ENCODE measurements around the gene CADM2. TPM values are rescaled to one million over a fixed set of nuclear protein-coding genes. Genes with fewer than 3 reads are reported as not detected.

Gene CADM2
- total RNA-seq, 1 donor from 2014 or later: 4.4 TPM

DNA sequence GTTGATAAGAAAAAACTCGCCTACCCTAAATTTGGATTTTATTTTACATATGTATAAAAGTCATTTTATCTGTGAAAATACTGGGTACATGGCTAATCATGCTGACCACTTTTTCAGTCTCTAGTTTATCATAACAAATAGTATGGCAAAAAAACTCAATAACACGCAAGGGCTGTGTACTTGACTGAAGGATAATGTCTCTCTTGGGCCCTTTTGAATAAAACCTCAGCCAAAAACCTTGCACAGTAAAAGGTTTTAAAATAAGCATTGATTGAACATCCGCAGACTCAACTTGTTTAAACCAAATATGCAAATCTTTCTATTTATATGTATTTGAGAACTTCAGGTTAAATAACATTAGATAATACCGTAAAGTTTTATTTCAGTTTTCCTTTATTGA, 285.3 kb downstream of the CADM2 start:
- H3K4me1 Mint-ChIP-seq (ENCODE audit: low read depth): no peaks in the 10 kb centered on the region
- TF ChIP-seq, protein P1, sequence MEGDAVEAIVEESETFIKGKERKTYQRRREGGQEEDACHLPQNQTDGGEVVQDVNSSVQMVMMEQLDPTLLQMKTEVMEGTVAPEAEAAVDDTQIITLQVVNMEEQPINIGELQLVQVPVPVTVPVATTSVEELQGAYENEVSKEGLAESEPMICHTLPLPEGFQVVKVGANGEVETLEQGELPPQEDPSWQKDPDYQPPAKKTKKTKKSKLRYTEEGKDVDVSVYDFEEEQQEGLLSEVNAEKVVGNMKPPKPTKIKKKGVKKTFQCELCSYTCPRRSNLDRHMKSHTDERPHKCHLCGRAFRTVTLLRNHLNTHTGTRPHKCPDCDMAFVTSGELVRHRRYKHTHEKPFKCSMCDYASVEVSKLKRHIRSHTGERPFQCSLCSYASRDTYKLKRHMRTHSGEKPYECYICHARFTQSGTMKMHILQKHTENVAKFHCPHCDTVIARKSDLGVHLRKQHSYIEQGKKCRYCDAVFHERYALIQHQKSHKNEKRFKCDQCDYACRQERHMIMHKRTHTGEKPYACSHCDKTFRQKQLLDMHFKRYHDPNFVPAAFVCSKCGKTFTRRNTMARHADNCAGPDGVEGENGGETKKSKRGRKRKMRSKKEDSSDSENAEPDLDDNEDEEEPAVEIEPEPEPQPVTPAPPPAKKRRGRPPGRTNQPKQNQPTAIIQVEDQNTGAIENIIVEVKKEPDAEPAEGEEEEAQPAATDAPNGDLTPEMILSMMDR (IDR thresholded peaks at IDR 0.05; ENCODE audit: unreplicated experiment): no peak
- H3K4me3 Mint-ChIP-seq (ENCODE audit: low read depth): no peak overlapping the region
- DNase-seq (ENCODE audit: low spot score, unreplicated experiment): no peak
- no peaks in the 10 kb centered on the region for H3K9me3 Mint-ChIP-seq (ENCODE audit: low read depth)
- no peaks in the 10 kb centered on the region for H3K36me3 Mint-ChIP-seq (ENCODE audit: insufficient read depth)
- H3K27ac Mint-ChIP-seq: no peak overlapping the region
- no peaks in the 10 kb centered on the region for H3K27me3 Mint-ChIP-seq

DNA sequence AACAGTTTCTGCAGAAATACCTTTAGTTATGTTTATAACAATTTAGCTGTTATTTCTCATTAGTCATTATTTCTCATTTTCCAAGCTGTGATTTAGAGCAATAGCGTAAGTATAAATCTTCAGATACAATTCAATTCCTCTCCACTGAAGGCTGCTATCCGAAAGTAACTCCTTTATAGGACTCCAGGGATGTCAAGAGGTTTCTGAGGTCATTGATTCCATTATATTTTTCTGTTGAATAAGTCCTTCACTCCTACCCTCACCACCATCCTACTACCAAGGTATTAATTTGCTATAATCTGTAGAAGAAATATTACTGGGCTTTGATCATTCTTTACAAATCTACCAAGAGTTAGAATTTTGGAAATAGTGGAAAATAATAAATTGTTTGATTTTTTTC, 285.7 kb downstream of the CADM2 start:
- no peaks in the 10 kb centered on the region for H3K36me3 Mint-ChIP-seq (ENCODE audit: insufficient read depth)
- TF ChIP-seq, protein P1 (IDR thresholded peaks at IDR 0.05; ENCODE audit: unreplicated experiment): no peak
- no peak overlapping the region for H3K4me3 Mint-ChIP-seq (ENCODE audit: low read depth)
- no peaks in the 10 kb centered on the region for H3K27me3 Mint-ChIP-seq
- no peaks in the 10 kb centered on the region for H3K9me3 Mint-ChIP-seq (ENCODE audit: low read depth)
- H3K4me1 Mint-ChIP-seq (ENCODE audit: low read depth): no peaks in the 10 kb centered on the region
- no peak for DNase-seq (ENCODE audit: low spot score, unreplicated experiment)
- H3K27ac Mint-ChIP-seq: no peak overlapping the region

DNA sequence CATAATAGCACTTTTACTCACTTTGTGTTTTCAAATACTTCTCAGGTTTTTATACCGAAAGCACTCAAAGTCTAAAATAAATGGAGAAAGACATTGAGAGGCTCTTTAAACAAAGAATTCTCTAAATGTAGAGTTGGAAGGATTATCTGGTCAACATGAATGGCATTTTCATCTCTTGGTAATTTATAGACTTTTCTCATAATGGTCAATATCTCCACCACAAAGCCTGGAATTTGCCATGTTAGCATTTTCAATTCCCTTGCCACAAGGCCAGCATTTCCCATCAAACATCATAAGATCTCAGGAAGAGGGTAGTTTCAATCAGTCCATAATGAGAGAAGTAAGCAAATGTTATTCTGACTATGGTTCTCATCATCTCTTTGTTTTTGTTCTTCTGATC, 293.0 kb downstream of the CADM2 start:
- no peaks in the 10 kb centered on the region for H3K4me1 Mint-ChIP-seq (ENCODE audit: low read depth)
- no peak overlapping the region for H3K4me3 Mint-ChIP-seq (ENCODE audit: low read depth)
- DNase-seq (ENCODE audit: low spot score, unreplicated experiment): no peak
- TF ChIP-seq, protein P1 (IDR thresholded peaks at IDR 0.05; ENCODE audit: unreplicated experiment): no peak
- no peak overlapping the region for H3K27ac Mint-ChIP-seq
- H3K27me3 Mint-ChIP-seq: no peaks in the 10 kb centered on the region
- H3K9me3 Mint-ChIP-seq (ENCODE audit: low read depth): no peaks in the 10 kb centered on the region
- no peaks in the 10 kb centered on the region for H3K36me3 Mint-ChIP-seq (ENCODE audit: insufficient read depth)

DNA sequence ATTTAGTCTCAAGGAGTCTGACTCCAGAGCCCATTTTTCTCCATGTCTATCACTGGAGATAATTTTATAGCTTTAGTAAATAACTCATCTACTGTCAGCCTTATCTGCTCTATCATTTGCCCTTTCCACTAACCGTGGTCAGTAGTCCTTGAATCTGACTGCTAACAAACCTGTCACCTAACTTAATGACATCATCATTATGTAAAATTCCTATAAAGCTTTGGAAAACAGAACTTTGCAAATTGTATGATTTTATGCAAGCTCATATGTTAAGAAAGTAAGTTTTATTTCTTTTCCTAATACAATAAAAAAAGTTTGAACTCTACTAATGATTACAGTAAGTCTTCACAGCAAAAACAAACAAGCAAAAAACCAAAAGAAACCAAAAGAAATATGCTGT, 293.9 kb downstream of the CADM2 start:
- Mint-ChIP-seq H3K27ac (no peak overlapping the region), H3K36me3 (ENCODE audit: insufficient read depth) (no peaks in the 10 kb centered on the region), H3K4me3 (ENCODE audit: low read depth) (no peak overlapping the region), H3K27me3 (no peaks in the 10 kb centered on the region), H3K4me1 (ENCODE audit: low read depth) (no peaks in the 10 kb centered on the region), H3K9me3 (ENCODE audit: low read depth) (no peaks in the 10 kb centered on the region)
- TF ChIP-seq, protein P1 (IDR thresholded peaks at IDR 0.05; ENCODE audit: unreplicated experiment): no peak
- no peak for DNase-seq (ENCODE audit: low spot score, unreplicated experiment)

DNA sequence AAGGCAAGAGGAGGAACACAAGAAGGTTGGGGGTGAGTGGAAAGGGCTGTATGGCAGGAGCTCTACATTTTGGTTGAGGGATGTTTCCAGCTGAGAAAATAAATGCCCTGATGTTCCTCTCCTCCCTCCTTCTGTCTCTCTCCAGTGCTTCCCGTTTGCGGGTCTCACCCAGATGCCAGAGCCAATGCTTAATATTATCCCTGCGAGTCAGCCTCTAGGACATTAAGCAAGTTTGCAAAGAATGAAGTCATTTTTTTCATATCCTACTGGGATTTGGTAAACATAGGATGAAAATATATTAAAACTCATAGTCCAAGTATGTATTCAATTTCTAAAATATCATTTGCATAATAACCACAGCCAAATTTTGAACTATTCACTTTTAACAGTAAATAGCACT, 295.9 kb downstream of the CADM2 start:
- no peak for DNase-seq (ENCODE audit: low spot score, unreplicated experiment)
- Mint-ChIP-seq H3K4me1 (ENCODE audit: low read depth) (peaks cover 5% of the 10 kb centered on the region), H3K36me3 (ENCODE audit: insufficient read depth) (no peaks in the 10 kb centered on the region), H3K4me3 (ENCODE audit: low read depth) (no peak overlapping the region), H3K27ac (no peak overlapping the region), H3K9me3 (ENCODE audit: low read depth) (no peaks in the 10 kb centered on the region), H3K27me3 (no peaks in the 10 kb centered on the region)
- TF ChIP-seq, protein P1 (IDR thresholded peaks at IDR 0.05; ENCODE audit: unreplicated experiment): no peak
